ENCODE results near the gene ENG. TPM values are rescaled to one million over a fixed set of nuclear protein-coding genes. Genes with fewer than 3 reads are reported as not detected.

ENG gene
- total RNA-seq, 1 donor from 2014 or later, result 5.0 TPM

GRCh38 chr9:127790094-127790855 is 64.2 kb downstream of the ENG start:
- no peak for DNase-seq (ENCODE audit: low read depth)
- TF ChIP-seq CTCF (conservative IDR thresholded peaks at IDR 0.05; ENCODE audit: low read depth, low read length), result no peak
- no peak overlapping the region for H3K4me3 ChIP-seq (ENCODE audit: low read depth, low read length)

- no peak for TF ChIP-seq CTCF (conservative IDR thresholded peaks at IDR 0.05; ENCODE audit: low read depth, low read length)
- DNase-seq (ENCODE audit: low read depth), result no peak
- no peak overlapping the region for H3K4me3 ChIP-seq (ENCODE audit: low read depth, low read length)
Observed at GRCh38 chr9:127789179-127789578, 65.3 kb downstream of the ENG start.

GRCh38 chr9:127788337-127789011 is 66.0 kb downstream of the ENG start:
- TF ChIP-seq CTCF (conservative IDR thresholded peaks at IDR 0.05; ENCODE audit: low read depth, low read length), result no peak
- H3K4me3 ChIP-seq (ENCODE audit: low read depth, low read length), result no peak overlapping the region
- DNase-seq (ENCODE audit: low read depth), result no peak

- H3K4me3 ChIP-seq (ENCODE audit: low read depth, low read length), result peak overlapping the region; percentile 95
- TF ChIP-seq CTCF (conservative IDR thresholded peaks at IDR 0.05; ENCODE audit: low read depth, low read length), result peak; percentile 57
Observed at GRCh38 chr9:127786773-127787104, 67.7 kb downstream of the ENG start.

GRCh38 chr9:127785933-127786772 is 68.3 kb downstream of the ENG start, which contains the start of gene CDK9:
Gene CDK9 (plus strand): TSS chr9:127786034. CDS start chr9:127786149, 115 bp downstream.
- no peak for TF ChIP-seq CTCF (conservative IDR thresholded peaks at IDR 0.05; ENCODE audit: low read depth, low read length)
- no peak for DNase-seq (ENCODE audit: low read depth)
- H3K4me3 ChIP-seq (ENCODE audit: low read depth, low read length), result peak within 1 kb of the TSS; percentile 95

More at GRCh38 chr9:127786773-127787104, 67.7 kb downstream of the ENG start:
- DNase-seq (ENCODE audit: low read depth), result no peak

GRCh38 chr9:127785023-127785932 is 69.2 kb downstream of the ENG start:
- peak; percentile 68 for TF ChIP-seq CTCF (conservative IDR thresholded peaks at IDR 0.05; ENCODE audit: low read depth, low read length)
- DNase-seq (ENCODE audit: low read depth), result no peak
- H3K4me3 ChIP-seq (ENCODE audit: low read depth, low read length), result peak overlapping the region; percentile 95

Measured in epithelial cell of proximal tubule (primary cell).